OCI-LY1 (cell line): ENCODE data around the gene LEP.

Source experiments
- H2AFZ ChIP-seq: fragments of 200-600 bp; sonication (generic), shearing (Covaris generic); 2 replicates; pipeline ENCODE4 v1.6.0; 2014; ENCODE audit warnings: antibody characterized with exemption, mild to moderate bottlenecking, low read length
- H3F3A ChIP-seq: fragments of 200-600 bp; sonication (generic), shearing (Covaris generic); 2 replicates; pipeline ENCODE4 v1.6.0; 2014; ENCODE audit warnings: mild to moderate bottlenecking, antibody characterized with exemption, low read length, moderate library complexity; ENCODE audit not compliant: insufficient read depth
- H3K27ac ChIP-seq: fragments of 200-600 bp; sonication (generic); 2 replicates; pipeline ENCODE4 v1.5.1; 2014; ENCODE audit warnings: low read length, mixed run types, mild to moderate bottlenecking, low read depth; ENCODE audit not compliant: poor library complexity, severe bottlenecking
- H3K27me3 ChIP-seq: fragments of 200-600 bp; sonication (generic); 2 replicates; pipeline ENCODE4 v1.6.0; 2014; ENCODE audit warnings: antibody characterized with exemption, mild to moderate bottlenecking, low read length, moderate library complexity; ENCODE audit not compliant: insufficient read depth
- H3K36me3 ChIP-seq: fragments of 200-600 bp; sonication (generic); 2 replicates; pipeline ENCODE4 v1.6.1; 2014; ENCODE audit warnings: mild to moderate bottlenecking, antibody characterized with exemption, low read length, moderate library complexity, mixed read lengths; ENCODE audit not compliant: insufficient read depth
- H3K4me1 ChIP-seq: fragments of 200-600 bp; sonication (generic); 2 replicates; pipeline ENCODE4 v1.5.1; 2014; ENCODE audit warnings: mild to moderate bottlenecking, low read length, moderate library complexity; ENCODE audit not compliant: insufficient read depth, severe bottlenecking
- H3K4me2 ChIP-seq: fragments of 200-600 bp; sonication (generic), shearing (Covaris generic); 2 replicates; pipeline ENCODE4 v1.6.1; 2014; ENCODE audit warnings: low read length
- H3K4me3 ChIP-seq: fragments of 200-600 bp; sonication (generic); 2 replicates; pipeline ENCODE4 v1.5.1; 2014; ENCODE audit warnings: low read length, low read depth, mild to moderate bottlenecking, mixed read lengths; ENCODE audit not compliant: poor library complexity, severe bottlenecking
- H3K79me2 ChIP-seq: fragments of 200-600 bp; shearing (Covaris generic); 2 replicates; pipeline ENCODE4 v1.6.1; 2016; ENCODE audit warnings: mixed run types, low read length, mixed read lengths; ENCODE audit not compliant: insufficient read depth
- H3K9ac ChIP-seq: fragments of 200-600 bp; sonication (generic), shearing (Covaris generic); 2 replicates; pipeline ENCODE4 v1.6.1; 2014; ENCODE audit warnings: mild to moderate bottlenecking, low read length, mixed read lengths
- H3K9me2 ChIP-seq: fragments of 200-600 bp; sonication (generic), shearing (Covaris generic); 2 replicates; pipeline ENCODE4 v1.6.1; 2014; ENCODE audit warnings: low read depth, mild to moderate bottlenecking, low read length, mixed read lengths
- H3K9me3 ChIP-seq: fragments of 200-600 bp; shearing (Covaris generic); 2 replicates; pipeline ENCODE4 v1.6.1; 2014; ENCODE audit warnings: low read length, mixed read lengths
- H4K20me1 ChIP-seq: fragments of 200-600 bp; sonication (generic), shearing (Covaris generic); 2 replicates; pipeline ENCODE4 v1.6.0; 2016; ENCODE audit warnings: mild to moderate bottlenecking, low read length; ENCODE audit not compliant: insufficient read depth
- CTCF ChIP-seq: fragments of 200-600 bp; sonication (generic), shearing (Covaris generic); IDR thresholded peaks from 2 replicates; pipeline ENCODE4 v1.5.1; 2017; ENCODE audit warnings: mild to moderate bottlenecking, antibody characterized with exemption, low read length, moderate library complexity, mixed read lengths
- EZH2 ChIP-seq: fragments of 200-600 bp; sonication (generic), shearing (Covaris generic); IDR thresholded peaks from 2 replicates; pipeline ENCODE4 v1.8.0; 2017; ENCODE audit warnings: borderline replicate concordance, mixed run types, mild to moderate bottlenecking, antibody characterized with exemption, low read length, moderate library complexity, mixed read lengths

LEP gene

DNA sequence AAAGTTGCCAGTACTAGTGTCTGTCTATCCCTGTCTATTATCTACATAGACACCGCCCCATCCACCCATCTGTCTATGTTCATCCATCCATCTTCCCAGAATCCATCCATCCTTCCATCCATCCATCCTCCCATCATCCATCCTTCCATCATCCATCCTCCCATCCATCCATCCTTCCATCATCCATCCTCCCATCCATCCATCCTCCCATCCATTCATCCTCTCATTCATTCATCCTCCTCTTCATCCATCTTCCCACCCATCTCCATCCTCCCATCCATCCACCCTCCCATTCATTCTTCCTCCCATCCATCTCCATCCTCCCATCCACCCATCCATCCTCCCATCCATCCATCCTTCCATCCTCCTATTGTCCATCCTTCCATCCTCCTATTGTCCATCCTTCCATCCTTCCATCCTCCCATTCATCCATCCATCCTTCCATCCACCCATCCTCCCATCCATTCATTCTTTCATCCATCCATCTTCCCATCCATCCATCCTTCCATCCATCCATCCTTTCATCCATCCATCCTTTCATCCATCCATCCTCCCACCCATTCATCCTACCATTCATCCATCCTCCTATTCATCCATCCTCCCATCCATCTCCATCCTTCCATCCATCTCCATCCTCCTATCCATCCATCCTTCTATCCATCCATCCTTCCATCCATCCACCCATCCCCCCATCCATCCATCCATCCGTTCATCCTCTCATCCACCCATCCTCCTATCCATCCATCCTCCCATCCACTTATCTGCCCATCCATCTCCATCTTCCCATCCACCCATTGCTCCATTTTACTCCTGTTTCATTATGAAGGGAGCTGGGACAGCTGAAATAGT, 14.7 kb upstream of the LEP start:
- Histone ChIP-seq H3K4me3 (no peak overlapping the region), H3K79me2 (no peaks in the 10 kb centered on the region), H3K9me2 (no peaks in the 10 kb centered on the region), H3K36me3 (no peaks in the 10 kb centered on the region), H3K4me1 (no peaks in the 10 kb centered on the region), H3K4me2 (no peak overlapping the region), H3K9ac (no peak overlapping the region), H3K27me3 (peaks cover 8% of the 10 kb centered on the region), H3K9me3 (no peaks in the 10 kb centered on the region), H3K27ac (no peak overlapping the region), H2AFZ (no peak overlapping the region), H4K20me1 (no peaks in the 10 kb centered on the region), H3F3A (no peaks in the 10 kb centered on the region)
- no peak for TF ChIP-seq EZH2
- no peak for TF ChIP-seq CTCF

DNA sequence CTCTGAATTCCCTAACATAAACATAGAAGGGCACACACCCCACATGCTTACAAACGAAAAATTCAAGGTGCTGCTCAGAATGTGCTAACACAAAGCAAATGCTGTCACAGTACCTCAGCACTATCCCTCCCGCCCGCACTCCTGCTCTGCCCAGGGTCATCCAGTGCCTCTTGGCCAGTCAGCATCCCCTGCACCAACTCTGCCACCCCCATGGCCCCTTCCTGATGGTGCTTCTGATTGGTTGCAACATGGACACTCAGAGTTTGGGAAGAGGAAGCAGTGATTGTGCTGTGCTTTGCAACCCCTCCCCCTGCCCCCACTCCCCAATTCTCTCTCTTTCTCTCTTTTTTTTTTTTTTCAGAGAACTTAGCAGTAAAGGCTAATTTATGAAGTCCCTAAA, 13.8 kb upstream of the LEP start:
- H3K79me2 ChIP-seq, result no peaks in the 10 kb centered on the region
- H3F3A ChIP-seq, result no peaks in the 10 kb centered on the region
- H3K4me3 ChIP-seq, result no peak overlapping the region
- no peak overlapping the region for H2AFZ ChIP-seq
- peaks cover 6% of the 10 kb centered on the region for H3K27me3 ChIP-seq
- H3K36me3 ChIP-seq, result no peaks in the 10 kb centered on the region
- no peaks in the 10 kb centered on the region for H3K9me2 ChIP-seq
- no peaks in the 10 kb centered on the region for H3K4me1 ChIP-seq
- TF ChIP-seq EZH2, result no peak
- TF ChIP-seq CTCF, result no peak
- H3K4me2 ChIP-seq, result no peak overlapping the region
- no peak overlapping the region for H3K9ac ChIP-seq
- no peaks in the 10 kb centered on the region for H4K20me1 ChIP-seq
- H3K27ac ChIP-seq, result no peak overlapping the region
- no peaks in the 10 kb centered on the region for H3K9me3 ChIP-seq

- no peak overlapping the region for H2AFZ ChIP-seq
- TF ChIP-seq EZH2, result no peak
- no peak for TF ChIP-seq CTCF
- no peak overlapping the region for H3K4me3 ChIP-seq
- H3K36me3 ChIP-seq, result no peaks in the 10 kb centered on the region
- peaks cover 6% of the 10 kb centered on the region for H3K27me3 ChIP-seq
- H4K20me1 ChIP-seq, result no peaks in the 10 kb centered on the region
- no peak overlapping the region for H3K9ac ChIP-seq
- no peaks in the 10 kb centered on the region for H3K9me3 ChIP-seq
- H3K4me1 ChIP-seq, result no peaks in the 10 kb centered on the region
- H3K9me2 ChIP-seq, result no peaks in the 10 kb centered on the region
- no peak overlapping the region for H3K27ac ChIP-seq
- H3K4me2 ChIP-seq, result no peak overlapping the region
- H3F3A ChIP-seq, result no peaks in the 10 kb centered on the region
- H3K79me2 ChIP-seq, result no peaks in the 10 kb centered on the region
These were observed 10.1 kb upstream of the LEP start for GRCh38 chr7:128231021-128231420.
